ENCODE measurements around the gene DOC2B.

The DOC2B gene

GRCh38 chr17:160336-160735 lies 21.1 kb downstream of the DOC2B start:
- no peak for DNase-seq

- no peak for DNase-seq
These were observed 21.8 kb downstream of the DOC2B start for GRCh38 chr17:159609-160008.

GRCh38 chr17:158379-158778 lies 23.1 kb downstream of the DOC2B start:
- no peak for DNase-seq

GRCh38 chr17:157901-158300 lies 23.5 kb downstream of the DOC2B start:
- no peak for DNase-seq

- no peak for DNase-seq
These were observed 24.5 kb downstream of the DOC2B start for GRCh38 chr17:156946-157345.

GRCh38 chr17:156094-156621 lies 25.3 kb downstream of the DOC2B start:
- no peak for DNase-seq

- DNase-seq: no peak
These were observed 25.9 kb downstream of the DOC2B start for GRCh38 chr17:155576-155975.

GRCh38 chr17:153851-154250 lies 27.6 kb downstream of the DOC2B start:
- DNase-seq: no peak

- no peak for DNase-seq
These were observed 28.5 kb downstream of the DOC2B start for GRCh38 chr17:152860-153420.

GRCh38 chr17:151886-152859 lies 29.3 kb downstream of the DOC2B start:
- DNase-seq: no peak

GRCh38 chr17:151004-151403 lies 30.4 kb downstream of the DOC2B start:
- DNase-seq: no peak

- DNase-seq: no peak
These were observed 31.4 kb downstream of the DOC2B start for GRCh38 chr17:149897-150584.

GRCh38 chr17:149231-149630 lies 32.2 kb downstream of the DOC2B start:
- no peak for DNase-seq

GRCh38 chr17:148757-149156 lies 32.7 kb downstream of the DOC2B start:
- DNase-seq: no peak

- no peak for DNase-seq
These were observed 33.4 kb downstream of the DOC2B start for GRCh38 chr17:147796-148740.

GRCh38 chr17:146983-147761 lies 34.3 kb downstream of the DOC2B start:
- DNase-seq: no peak

- DNase-seq: no peak
These were observed 34.9 kb downstream of the DOC2B start for GRCh38 chr17:146546-146945.

- no peak for DNase-seq
These were observed 35.5 kb downstream of the DOC2B start for GRCh38 chr17:145671-146541.

GRCh38 chr17:144936-145670 lies 36.3 kb downstream of the DOC2B start:
- DNase-seq: no peak

- peak; percentile 90 for DNase-seq
These were observed 37.6 kb downstream of the DOC2B start for GRCh38 chr17:143785-144281.
